Retinal pigment epithelial cell (primary cell): Measurements from ENCODE around the gene TUT1.
A peak's percentile ranks its signal among the peaks of the same experiment; 100 is the strongest.
"Not testable (repeated sequence)": the region's sequence is repeated elsewhere in the genome, so short reads cannot be mapped to it uniquely, and the experiment has no call there.

ENCODE experiments used
- DNase-seq: peaks from one replicate; pipeline ENCODE4 v3.0.0-alpha.2; 2010; ENCODE audit warnings: low read depth
- H3K4me3 ChIP-seq: 2 replicates; pipeline ENCODE4 v1.5.1; 2011; ENCODE audit warnings: mild to moderate bottlenecking, low read length, control low read depth, moderate library complexity
- CTCF ChIP-seq: conservative IDR thresholded peaks from 2 replicates; pipeline ENCODE4 v1.5.1; 2011; ENCODE audit warnings: low read depth, low read length, control low read depth, inconsistent platforms

TUT1 gene

DNA sequence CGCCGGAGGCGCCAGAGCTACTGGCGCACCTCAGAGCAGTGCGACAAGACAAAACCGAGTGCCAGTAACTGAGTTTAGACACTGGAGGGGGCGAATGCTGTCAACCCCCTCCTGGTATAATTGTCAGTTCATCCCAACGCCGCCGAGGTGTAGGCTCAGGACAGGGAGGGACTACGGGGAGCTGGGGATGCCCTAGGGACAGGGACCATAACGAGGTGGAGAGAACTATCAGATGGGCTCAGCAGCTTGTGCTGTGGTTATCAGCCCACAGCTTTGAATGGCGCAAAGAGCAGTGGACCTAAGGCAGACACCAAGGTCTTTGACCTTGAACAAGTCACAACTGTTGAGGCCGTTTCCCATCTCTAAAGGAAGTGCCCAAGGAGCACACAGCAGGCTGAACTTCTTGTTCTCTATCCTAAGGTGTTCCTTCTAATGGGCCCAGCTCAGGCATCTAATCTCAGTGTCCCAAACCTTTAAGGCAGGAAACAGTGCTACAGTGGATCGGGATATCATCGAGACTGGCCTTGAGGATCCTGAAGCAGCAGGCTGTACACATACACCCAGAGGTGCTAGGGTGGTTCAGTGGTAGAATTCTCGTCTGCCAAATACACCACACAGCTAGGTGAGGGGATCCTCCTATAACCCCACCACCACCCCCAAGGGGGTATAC lies 958 bp upstream of the TUT1 start:
- no peak for TF ChIP-seq CTCF
- H3K4me3 ChIP-seq = peak overlapping the region; percentile 57
- DNase-seq = no peak

- no peak for DNase-seq
- peak; percentile 52 for TF ChIP-seq CTCF
Measured at GRCh38 chr11:62588966-62589637, 2.2 kb downstream of the TUT1 start.

DNA sequence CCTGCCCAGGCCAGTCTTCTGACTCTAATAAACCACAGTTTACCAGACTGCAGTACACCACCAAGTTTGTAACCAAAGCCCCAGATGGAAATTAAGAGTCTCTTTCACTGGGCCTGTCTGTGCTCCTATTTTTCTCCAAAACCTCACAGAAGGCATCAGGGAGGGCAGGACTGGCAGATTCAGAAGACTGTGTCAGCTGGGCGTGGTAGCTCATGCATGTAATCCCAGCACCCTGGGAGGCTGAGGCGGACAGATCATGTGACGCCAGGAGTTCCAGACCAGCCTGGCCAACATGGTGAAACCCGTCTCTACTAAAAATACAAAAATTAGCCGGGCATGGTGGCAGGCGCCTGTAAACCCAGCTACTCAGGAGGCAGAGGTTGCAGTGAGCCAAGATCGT lies 6.0 kb downstream of the TUT1 start:
- H3K4me3 ChIP-seq, DNase-seq: not testable (repeated sequence)

More at GRCh38 chr11:62588966-62589637, 2.2 kb downstream of the TUT1 start:
- no peak overlapping the region for H3K4me3 ChIP-seq

DNA sequence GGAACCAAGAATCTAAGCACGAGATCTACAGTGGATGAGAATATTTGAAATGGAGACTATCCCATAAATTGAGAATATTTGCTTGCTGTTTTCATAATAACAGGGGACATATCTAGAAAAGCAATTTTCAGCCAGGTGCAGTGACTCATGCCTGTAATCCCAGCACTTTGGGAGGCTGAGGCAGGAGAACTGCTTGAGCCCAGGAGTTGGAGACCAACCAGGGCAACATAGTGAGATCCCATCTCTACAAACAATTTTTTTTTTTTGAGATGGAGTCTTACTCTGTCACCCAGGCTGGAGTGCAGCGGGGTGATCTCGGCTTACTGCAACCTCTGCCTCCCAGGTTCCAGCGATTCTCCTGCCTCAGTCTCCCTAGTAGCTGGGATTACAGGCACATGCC lies 9.6 kb downstream of the TUT1 start:
- H3K4me3 ChIP-seq, DNase-seq: not testable (repeated sequence)

GRCh38 chr11:62580959-62581715 lies 10.2 kb downstream of the TUT1 start:
- H3K4me3 ChIP-seq = no peak overlapping the region
- no peak for DNase-seq
- TF ChIP-seq CTCF = no peak

DNA sequence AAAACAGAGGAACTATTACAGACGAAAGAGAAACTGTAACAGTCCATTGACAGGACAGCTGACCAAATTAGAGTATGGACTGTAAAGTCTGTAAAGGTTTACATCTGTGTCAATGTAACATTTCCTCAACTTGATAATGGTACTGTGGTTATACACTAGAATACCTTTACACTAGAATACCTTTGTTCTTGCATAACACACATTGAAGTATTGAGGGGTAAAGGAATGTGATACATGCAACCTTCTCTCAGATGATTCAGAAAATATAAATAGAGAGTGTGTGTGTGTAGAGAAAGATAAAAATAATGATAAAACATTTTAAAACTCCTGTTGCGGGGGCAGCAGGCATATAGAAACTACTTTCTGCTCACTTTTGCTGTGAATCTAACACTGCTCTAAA lies 12.1 kb downstream of the TUT1 start:
- DNase-seq = no peak

GRCh38 chr11:62578541-62578940 lies 12.8 kb downstream of the TUT1 start:
- TF ChIP-seq CTCF = no peak
- DNase-seq = no peak

More for the DNA sequence above, 12.1 kb downstream of the TUT1 start:
- TF ChIP-seq CTCF = no peak
- no peak overlapping the region for H3K4me3 ChIP-seq

GRCh38 chr11:62577046-62577714 lies 14.1 kb downstream of the TUT1 start:
- H3K4me3 ChIP-seq = no peak overlapping the region
- TF ChIP-seq CTCF = no peak
- no peak for DNase-seq

More at GRCh38 chr11:62578541-62578940, 12.8 kb downstream of the TUT1 start:
- no peak overlapping the region for H3K4me3 ChIP-seq
